Activated CD8-positive, alpha-beta memory T cell treated with anti-CD3 and anti-CD28 coated beads for 24 hours (primary cell): Measurements from ENCODE around the gene GPR157.

Experiments
- DNase-seq: peaks from one replicate; pipeline ENCODE4 v3.0.0-alpha.2; 2020

Gene GPR157

DNA sequence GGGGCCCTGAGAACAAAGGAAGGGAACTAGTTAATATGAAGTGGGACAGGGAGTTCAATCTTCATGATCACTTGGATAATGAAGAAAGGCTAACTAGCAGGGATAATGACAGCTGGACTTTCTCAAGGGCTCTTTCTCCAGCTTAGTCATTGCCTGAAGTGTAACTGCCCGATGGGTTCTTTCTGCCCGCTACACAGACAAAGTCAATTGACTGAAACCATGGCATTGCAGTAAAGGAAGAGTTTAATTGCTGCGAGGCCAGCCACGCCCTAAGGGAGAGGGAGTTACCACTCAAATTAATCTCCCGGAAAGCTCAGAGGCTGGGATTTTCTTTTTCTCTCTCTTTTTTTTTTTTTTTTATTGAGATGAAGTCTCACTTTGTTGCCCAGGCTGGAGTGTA, 42.9 kb downstream of the GPR157 start:
- no peak for DNase-seq

- no peak for DNase-seq
Observed at GRCh38 chr1:9085306-9085940, 43.5 kb downstream of the GPR157 start.

- DNase-seq = no peak
Observed at GRCh38 chr1:9084906-9085305, 44.0 kb downstream of the GPR157 start.

GRCh38 chr1:9081473-9081872, 47.4 kb downstream of the GPR157 start:
- DNase-seq = no peak

DNA sequence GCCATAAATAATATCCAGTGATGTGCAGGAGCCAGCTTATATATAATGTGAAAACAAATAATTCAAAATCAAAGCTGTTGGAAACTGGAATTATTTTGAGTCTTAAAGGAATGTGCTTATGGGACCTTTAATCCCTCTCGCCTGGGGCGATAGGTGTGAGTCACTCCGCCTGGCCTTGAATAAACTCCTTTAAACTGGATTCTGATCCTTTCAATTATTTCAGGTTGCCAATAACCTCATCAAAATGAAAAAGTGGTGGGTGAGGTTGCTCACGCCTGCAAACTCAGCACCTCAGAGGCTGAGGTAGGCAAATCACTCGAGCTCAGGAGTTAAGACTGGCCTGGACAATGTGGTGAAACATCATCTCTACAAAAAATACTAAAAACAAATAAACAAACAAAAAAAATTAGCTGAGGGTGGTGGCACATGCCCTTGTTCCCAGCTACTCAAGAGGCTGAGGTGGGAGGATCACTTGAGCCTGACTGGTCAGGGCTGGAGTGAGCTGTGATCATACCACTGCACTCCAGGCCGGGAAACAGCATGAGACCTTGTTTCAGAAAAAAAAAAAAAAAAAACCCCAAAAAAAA, 48.1 kb downstream of the GPR157 start:
- no peak for DNase-seq

GRCh38 chr1:9079988-9080704, 48.8 kb downstream of the GPR157 start:
- DNase-seq = no peak

GRCh38 chr1:9078752-9079500, 50.0 kb downstream of the GPR157 start:
- DNase-seq = no peak

GRCh38 chr1:9078015-9078751, 50.7 kb downstream of the GPR157 start:
- no peak for DNase-seq

DNA sequence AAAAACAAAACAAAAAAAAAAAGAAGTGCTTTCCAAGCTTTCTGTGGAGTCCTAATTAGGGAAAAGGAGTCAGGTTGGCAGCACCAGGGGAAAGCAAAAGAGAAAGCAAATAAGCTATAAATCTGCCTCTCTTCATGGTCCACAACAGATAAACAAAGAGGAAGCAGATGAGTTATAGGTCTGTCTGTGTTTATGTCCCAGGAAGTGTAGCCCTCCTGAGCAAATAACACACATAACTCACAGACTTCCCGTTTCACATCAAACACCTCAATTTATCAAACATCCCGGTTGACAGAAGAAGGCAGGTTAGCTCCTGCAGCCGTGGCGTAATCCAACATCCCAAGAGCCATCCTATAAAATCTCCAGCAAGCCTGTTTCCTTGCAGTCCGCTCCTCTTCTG, 53.9 kb downstream of the GPR157 start:
- DNase-seq = no peak

- DNase-seq = no peak
Observed at GRCh38 chr1:9073143-9073542, 55.8 kb downstream of the GPR157 start.

- no peak for DNase-seq
Observed at GRCh38 chr1:9071554-9072235, 57.2 kb downstream of the GPR157 start.

- no peak for DNase-seq
Observed at GRCh38 chr1:9070486-9070885, 58.4 kb downstream of the GPR157 start.

DNA sequence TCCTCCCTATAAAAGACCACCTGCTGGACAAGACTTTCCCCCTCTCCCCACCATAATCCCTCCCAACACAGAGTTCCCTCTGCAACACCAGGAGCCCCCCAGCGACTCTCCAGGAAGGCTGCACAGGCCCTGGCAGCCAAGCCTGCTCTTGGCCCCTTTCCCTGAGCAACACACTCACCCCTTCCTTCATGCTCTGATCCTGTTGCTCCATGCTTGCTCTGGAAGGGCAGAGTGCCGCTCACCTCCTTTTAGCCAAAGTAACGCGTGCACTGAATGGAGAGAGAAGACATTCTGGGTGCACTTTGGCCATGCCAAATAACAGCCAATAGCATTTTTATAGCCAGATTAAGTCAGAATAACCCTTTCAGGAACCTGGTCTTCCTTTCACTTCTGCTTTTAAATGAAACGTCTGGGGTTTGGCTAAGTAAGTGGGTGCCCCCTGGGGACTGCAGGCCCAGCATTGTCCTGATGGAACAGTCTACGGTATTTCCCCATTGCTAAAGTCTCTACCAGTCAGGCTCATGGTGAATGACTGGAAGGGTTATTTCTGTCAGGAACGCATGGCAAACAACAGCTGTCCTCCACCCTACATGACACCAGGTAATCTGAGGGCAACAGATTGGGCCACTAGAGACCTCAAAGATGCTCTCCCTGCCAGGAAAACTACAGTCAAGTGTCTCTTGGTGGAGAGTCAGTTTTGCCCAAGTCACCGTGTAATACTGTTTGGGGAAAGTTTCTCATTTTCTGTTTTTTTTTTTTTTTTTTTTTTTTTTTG, 59.4 kb downstream of the GPR157 start, which contains the start of gene SLC2A5:
TSS of gene SLC2A5 (minus strand) at position 310 of the 775 bp plus-strand sequence. CDS start at position 211, 99 bp downstream.
- no peak for DNase-seq

DNA sequence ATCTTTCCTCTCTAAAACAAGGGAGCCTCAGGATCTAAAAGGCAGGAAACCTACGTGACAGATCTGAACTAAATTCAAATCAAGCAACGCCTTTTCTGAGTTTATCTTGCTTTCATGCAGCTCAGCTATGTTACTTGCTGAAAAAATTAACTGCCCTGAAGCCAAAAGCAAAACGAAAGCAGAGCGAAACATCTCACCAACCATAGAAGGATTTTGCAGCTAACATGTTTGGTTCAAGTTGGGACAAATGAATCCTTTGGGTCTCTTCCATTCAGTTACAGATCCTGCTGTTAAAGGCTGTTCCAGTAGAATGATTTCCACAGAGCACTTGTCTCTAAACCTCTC, 59.9 kb downstream of the GPR157 start:
- DNase-seq = no peak

DNA sequence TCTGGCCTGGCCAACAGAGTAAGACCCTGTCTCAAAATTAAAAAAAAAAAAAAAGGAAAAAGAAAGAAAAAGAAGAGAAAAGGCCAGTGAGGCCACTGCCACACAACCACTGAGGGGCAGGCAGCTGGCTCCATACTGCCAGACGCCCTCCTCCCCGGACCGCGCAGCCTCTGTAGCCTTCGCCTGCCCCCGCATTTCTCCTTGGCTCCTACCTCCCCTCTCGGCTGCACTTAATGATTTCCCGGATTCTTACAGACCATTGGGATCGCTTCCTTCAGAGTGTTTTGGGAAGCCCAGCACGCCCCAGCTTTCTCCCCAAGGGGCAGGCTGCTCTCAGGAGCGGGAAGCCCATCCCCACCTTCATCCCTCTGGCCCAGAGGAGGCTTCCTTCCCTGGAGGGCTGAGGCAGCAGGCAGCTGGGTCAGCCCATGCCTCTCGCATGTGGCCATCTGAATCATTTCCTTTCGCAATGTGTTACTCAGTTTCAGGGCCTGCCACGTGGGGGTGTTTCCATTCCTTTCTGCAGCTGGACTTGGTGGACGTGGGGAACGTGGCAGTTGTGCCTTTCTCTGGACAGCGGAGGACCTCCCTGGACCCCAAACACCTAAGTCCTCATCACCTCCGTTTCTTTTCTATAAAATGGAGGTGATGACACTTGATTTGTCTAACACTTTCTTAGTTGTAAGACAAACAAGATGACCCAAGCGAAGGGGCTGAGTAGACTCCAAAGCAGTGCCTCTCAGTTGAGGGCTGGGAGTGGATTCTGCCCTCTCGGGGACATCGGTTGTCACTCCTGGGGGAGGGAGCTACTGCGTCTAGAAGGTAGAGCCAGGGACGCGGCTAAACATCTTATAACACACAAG, 61.7 kb downstream of the GPR157 start:
- DNase-seq = no peak

DNA sequence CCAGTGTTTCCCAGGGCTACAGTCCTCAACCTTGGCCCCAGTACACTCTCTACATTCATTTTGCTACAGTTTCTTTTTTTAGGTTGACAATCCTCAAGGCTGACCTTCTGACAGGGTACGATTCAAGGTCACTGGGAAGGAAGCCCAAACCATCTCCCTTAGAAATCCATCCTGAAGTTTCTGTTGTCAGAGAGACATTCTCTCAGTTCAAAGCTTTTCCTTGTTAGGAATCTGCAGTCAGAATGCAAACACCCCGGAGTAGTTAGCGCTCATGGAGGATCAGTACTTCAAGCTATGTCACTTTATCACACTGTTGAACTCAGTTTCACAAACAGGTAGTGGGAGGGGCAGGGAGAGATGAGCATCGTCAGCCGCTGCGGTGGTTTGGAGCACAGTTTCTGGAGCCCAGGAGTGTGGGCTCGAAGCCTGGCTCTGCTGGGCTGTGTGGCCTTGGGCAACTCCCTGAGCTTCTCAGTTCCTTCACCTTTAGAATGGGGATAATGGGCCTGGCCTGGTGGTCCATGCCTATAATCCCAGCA, 63.6 kb downstream of the GPR157 start:
- DNase-seq = no peak

DNA sequence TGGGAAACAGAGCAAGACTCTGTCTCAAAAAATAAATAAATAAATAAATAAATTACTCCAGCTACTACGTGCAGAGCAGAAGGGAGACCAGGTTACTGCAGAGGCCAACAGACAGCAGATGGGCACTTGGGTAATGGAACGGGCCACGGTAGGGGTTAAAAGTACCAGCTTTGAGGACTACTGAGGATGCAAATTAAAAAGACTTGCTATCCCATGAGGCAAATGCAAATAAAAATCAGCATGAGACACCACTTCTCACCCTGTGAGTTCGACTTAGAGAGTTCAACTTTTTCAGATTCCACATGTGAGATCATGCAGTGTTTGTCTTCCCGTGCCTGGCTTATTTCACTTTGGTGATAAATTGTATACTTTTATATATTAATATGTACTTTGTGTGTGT, 66.1 kb downstream of the GPR157 start:
- no peak for DNase-seq

GRCh38 chr1:9062021-9062471, 66.9 kb downstream of the GPR157 start:
- DNase-seq = no peak

DNA sequence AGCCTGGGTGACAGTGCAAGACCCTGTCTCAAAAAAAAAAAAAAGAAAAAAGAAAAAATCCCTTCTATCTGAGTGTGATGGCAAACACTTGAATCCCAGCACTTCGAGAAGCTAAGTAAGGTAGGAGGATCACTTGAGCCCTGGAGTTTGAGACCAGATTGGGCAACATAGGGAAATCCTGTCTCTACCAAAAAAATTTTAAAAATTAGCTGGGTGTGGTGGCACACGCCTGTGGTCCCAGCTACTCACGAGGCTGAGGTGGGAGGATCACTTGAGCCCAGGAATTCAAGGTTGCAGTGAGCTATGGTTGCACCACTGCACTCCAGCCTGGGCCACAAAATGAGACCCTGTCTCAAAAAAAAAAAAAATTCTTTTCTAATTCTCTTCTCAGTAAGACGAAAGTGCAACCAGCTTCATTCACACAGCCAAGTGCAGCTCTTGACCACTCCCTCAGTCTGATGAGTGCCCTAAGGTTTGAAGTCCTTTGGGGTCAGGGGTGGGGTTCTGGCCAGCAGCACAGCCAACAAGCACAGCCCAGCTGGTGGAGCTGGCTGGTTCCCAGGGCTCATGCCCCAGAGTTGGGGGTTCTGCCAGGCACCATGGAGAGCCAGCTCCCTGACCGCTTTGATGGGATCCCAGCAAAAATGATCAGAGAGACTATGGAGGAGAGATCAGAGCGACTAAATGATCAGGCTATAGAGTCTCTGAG, 67.5 kb downstream of the GPR157 start:
- DNase-seq = no peak
